ENCODE results near the gene MGST3.
A peak's percentile ranks its signal among the peaks of the same experiment; 100 is the strongest.
"Not testable (repeated sequence)": the region's sequence is repeated elsewhere in the genome, so short reads cannot be mapped to it uniquely, and the experiment has no call there.

The MGST3 gene

GRCh38 chr1:165629848-165630628, 996 bp upstream of the MGST3 start:
- DNase-seq = peak; percentile 36

DNA sequence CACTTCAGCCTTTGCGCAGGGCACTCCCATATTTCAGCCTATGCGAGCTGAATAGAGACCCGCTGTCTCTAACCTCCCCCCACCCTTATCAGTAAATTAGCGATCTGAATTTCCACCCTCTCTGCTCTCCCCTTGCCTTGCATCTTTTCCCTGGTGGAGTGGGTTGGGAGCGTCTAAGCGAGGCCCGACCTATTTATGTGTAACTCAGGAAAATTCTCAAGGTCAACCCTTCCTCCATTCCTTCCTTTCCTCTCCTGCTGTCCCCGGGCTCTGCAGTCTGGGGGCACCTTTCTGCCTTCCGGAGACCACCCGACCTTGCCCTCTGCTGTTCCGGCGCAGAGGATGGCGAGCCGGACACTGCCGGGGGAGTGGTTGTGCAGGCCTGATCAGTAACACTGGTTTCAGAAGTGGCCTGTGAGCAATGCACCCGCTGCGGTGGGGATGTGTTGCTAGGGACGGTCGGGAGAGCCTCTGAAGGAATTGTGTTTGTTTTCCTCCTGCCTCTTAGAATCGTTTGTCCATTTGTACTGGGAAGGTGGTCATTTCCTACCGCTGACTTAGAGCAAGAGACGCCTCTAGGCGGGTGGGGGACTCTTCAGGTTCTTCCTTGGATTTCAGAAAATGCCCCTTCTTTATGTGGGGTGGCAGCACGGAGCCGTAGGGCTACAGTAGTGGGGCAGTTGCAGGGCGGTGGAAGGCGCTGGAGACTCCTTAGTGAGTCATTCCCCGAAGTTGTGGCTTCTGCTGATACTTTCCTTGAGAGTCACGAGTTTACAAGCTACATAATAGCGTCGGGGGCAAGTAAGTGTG, 513 bp downstream of the MGST3 start:
- no peak for DNase-seq

DNA sequence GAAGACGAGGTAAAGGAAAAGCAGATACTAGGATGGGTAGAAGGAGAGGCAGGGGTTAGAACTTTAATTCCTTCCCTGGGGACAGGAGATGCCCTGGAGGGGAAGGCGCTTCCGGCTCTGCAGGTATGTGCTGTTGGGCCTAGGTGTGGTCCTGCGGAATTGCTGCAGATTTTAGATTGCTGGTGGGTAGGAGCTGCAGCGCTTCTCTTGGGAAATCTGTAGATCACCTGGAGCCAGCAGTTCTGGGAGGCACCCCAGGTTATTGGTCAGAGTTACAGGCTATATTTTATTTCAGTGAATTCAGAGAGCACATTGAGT, 1.1 kb downstream of the MGST3 start:
- no peak for DNase-seq

DNA sequence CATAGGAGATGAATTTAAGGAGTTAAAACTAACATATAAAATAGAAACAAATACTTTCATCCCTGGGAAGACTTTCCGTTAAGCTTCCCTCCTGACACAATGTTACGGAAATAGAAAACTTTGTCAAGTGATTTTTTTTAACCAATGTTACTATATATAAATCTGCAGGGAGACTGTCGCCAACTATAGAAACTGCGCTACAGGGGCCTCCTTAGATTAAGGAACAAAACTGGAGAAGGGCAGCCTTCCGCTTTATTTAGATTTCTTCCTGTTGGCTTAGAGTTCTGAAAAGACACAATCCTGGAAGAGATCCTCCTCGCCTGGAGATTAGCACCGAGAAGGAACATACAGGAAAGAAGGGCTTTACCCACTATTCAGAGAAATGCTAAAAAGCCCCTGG, 1.5 kb downstream of the MGST3 start:
- DNase-seq = no peak

DNA sequence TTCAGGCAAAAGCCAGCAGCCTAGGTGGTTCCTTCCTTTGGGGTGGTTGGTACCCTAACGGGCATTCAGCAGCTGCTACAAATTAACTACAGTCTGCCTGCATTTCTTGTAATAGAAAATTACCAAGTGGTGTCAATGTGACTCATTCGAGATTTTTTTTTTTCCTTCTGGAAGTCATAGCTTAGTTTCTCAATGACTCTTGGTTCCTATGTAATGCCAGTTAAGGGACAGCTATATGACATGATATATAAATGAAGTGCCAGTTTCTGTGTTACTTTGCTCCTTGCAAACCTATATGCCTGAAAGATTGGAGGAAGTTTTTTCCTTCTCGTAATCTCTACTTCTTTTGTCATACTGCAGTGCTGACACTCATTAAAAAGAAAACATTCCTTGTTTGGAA, 2.6 kb downstream of the MGST3 start:
- no peak for DNase-seq

DNA sequence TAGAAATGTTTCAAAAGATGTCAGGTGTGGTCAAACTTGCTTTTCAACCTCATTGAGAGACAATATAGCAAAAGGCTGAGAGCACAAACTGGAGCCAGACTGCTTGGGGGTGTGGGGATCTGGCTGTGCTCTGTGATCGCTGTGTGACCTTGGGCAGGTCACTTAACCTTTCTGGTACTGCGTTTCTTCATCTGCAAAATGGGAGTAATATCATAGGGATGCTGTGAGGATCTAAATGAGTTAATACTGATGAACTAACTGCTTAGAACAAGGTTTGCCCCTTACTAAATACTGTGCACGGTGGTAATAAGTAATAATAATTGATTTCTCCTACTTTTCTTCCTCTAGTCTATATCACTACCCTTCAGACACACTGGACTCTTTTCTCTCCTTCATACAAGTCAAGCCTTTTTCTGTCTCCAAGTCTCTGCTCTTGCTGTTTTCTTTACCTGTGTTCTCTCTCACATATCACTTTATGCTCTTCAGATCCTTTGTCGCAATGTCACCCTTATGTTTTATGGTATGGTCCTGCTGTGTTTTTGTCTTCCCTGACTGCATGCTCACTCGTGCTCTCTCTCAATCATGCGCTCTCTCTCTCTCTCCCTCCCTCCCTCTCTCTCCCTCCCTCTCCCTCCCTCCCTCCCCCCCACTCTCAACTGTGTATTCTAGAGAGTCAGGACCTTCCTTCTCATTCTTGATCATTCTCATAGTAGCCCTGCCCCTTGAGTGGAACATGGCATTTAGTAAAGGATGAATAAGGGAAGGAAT, 3.3 kb downstream of the MGST3 start:
- DNase-seq = no peak

- no peak for DNase-seq
Observed at GRCh38 chr1:165635329-165635728, 4.3 kb downstream of the MGST3 start.

GRCh38 chr1:165635823-165636222, 4.8 kb downstream of the MGST3 start:
- no peak for DNase-seq

DNA sequence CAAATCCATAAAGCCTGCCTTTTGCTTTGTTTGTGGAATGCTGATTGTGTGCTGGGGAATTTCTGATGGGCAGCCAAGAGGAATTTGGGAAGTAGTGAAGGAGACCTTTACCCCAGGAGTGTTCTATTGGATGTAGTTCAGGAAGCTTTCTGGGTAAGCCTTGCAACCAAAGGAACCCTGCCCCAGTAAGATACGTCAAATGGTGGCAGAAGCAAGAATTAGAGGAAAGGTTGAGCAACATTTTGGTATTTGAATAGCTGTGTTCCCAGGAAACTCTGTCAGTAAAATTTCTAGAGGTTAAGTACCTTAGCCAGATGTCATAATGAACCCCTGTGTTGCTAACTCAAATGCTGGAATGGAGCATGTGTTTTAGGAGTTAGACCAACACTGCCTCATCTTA, 6.4 kb downstream of the MGST3 start:
- no peak for DNase-seq

- DNase-seq = not testable (repeated sequence)
Observed at GRCh38 chr1:165638211-165638610, 7.2 kb downstream of the MGST3 start.

- no peak for DNase-seq
Observed at GRCh38 chr1:165639821-165640623, 9.0 kb downstream of the MGST3 start.

GRCh38 chr1:165641231-165641987, 10.4 kb downstream of the MGST3 start:
- no peak for DNase-seq

DNA sequence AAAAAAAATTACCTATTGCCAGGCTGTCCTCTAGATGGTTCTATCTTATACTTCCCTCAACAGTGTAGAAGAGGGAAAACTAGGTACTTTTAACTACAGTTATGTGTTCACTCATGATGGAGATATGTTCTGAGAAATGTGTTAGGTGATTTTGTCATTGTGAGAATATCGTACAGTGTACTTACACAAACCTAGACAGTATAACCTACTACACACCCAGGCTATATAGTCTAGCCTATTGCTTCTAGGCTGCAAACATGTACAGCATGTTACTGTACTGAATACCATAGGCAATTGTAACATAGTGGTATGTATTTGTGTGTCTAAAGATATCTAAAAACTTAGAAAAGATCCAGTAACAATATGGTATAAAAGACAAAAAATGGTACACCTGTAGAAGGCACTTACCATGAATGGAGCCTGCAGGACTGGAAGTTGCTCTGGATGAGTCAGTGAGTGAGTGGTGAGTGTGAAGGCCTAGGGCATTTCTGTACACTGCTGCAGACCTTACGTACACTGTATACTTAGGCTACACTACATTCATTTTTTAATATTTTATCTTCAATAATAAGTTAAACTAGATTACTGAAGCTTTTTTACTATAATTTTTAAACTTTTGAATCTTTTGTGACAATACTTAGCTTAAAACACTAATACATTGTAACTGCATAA, 13.2 kb downstream of the MGST3 start:
- no peak for DNase-seq

DNA sequence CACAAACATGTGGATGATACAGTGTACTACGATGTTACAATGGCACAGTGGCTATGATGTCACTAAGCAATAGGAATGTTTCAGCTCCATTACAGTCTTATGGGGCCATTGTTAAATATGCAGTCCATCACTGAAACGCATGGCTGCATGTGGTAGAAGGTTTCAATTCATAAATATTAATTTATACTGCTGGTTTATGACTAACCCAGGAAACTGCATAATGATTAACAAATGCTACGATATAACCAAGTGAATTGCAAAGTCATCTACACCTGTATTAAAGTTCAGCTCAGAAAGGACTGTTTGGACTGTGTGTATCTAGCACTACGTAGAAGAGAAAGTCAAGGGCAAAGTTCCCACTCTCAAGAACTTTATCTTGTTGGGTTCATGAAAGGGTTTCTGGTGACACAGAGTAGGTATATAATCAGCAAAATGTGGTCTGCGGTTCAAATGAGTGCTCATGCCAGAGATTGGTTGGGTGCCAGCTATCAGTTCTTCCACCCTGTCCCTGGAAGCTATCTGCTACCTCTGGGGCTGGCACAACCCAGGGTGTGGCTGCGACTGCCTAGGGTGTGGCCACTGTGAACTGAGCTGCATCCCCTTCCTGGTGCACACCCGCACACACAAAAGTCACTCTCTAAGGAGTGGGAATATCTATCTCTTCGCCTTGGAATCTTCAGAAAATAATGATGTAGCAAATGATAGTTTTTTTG, 14.8 kb downstream of the MGST3 start:
- DNase-seq = no peak

- no peak for DNase-seq
Observed at GRCh38 chr1:165647517-165647916, 16.5 kb downstream of the MGST3 start.

DNA sequence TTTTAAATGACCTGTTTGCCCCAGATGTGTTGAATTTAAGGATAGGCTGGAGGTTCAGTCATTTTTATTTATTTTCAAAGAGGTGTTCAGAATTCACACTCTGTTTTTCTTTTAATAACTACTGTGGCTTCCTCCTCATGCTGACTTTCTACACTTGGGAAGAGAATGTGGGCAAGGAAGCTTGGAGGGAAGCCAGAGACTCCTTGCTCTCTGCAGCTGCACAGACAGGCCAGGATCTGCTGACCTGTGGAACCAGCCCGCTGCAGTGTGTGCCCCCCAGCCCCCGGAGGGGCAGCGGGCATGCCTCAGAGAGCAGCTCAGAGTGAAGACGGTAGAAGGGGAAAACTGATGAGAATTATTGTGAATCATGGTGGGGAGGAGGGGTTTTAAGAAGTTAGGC, 16.9 kb downstream of the MGST3 start:
- no peak for DNase-seq

DNA sequence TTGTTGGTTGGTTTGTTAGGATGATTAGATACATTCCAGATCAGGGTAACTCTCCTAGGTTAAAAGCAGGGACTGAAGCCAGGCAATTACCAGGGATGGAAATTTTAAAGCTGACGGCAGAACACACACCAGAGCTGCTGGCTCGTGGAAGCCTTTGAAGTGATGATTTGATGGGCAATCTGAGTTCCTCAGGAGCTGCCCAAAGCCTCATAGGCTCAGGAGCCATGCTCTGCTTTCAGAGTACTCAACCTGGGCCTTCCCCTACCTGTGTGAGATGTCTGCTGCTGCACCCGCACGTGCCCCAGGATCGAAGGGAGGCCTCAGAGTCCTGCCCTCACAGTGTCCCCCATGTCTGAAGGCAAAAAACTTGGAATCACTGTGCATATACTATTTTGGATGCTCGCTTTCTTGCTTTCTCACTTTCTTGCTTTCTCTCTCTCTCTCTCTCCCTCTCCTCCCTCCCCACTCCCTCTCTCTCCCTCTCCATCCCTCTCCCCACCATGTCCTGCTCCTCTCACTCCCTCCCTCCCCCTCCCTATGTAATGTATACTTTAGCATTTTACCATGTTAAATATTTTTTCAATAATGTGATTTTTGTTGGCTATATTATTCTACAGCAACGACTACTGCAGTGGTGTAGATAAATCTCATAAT, 18.0 kb downstream of the MGST3 start:
- no peak for DNase-seq

- DNase-seq = no peak
Observed at GRCh38 chr1:165650981-165651625, 20.1 kb downstream of the MGST3 start.

DNA sequence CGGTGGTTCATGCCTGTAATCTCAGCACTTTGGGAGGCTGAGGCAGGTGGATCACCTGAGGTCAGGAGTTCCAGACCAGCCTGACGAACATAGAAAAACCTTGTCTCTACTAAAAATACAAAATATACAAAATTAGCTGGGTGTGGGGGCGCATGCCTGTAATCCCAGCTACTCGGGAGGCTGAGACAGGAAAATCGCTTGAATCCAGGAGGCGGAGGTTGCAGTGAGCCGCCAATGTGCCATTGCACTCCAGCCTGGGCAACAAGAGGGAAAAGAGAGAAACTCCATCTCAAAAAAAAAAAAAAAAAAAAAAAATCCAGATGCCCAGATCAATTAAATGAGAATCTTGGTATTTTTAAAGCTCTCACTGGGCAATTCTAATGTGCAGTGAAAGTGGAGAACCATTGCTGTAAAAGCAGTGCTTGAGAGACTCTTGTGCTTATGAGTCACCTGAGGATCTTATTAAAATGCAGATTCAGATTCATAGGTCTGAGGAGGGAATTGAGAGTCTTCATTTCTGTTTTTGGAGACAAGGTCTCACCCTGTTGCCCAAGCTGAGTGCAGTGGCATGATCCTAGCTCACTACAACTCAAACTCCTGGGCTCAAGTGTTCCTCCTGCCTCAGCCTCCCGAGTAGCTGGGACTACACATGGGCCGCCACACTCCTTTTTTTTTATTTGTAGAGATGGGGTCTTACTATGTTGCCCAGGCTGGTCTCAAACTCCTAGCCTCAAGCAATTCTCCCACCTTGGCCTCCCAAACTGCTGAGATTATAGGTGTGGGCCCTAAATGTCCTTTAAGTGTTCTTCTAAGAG, 27.9 kb downstream of the MGST3 start:
- not testable (repeated sequence) for DNase-seq

Measured in NK-92 treated with Interleukin-12 subunit alpha and Interleukin-12 subunit beta, amount 100 ng/mL, for 24 hours (cell line).